Measurements from ENCODE around the gene WFDC5. TPM values are rescaled to one million over a fixed set of nuclear protein-coding genes. Genes with fewer than 3 reads are reported as not detected.

Gene WFDC5
- total and polyA plus RNA-seq, 2 experiments from 2014 or later: not detected

DNA sequence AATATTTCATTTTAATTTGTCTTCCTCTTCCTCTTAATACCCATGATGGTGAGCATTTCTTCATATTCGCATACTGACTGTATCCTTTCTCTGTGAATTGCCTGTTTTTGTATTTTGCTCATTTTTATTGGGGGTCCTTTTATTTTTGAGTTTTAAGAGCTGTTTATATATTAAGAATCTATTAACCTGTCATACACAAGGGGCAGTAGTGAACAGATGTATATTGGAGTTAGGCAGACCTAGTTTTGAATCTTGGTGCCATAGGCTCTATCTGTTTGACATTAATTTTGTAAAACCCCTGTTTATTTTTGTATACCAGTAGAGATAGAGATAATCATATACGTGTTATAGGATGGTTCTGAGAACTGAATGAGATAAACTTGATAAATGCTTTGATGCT lies 3.1 kb upstream of the WFDC5 start:
- no peaks in the 10 kb centered on the region for H4K20me1 ChIP-seq (replicated peaks; ENCODE audit: insufficient read depth)
- H2AFZ ChIP-seq: no peak overlapping the region
- TF ChIP-seq EZH2 (IDR thresholded peaks at IDR 0.05; ENCODE audit: low read depth, unreplicated experiment) (no peak), EZH2phosphoT487 (IDR thresholded peaks at IDR 0.05; ENCODE audit: unreplicated experiment) (no peak), ZNF114 (CRISPR knock-in tag; IDR thresholded peaks at IDR 0.05) (no peak), CREB1 (CRISPR knock-in tag; IDR thresholded peaks at IDR 0.05; ENCODE audit: low read depth) (no peak), JUNB (IDR thresholded peaks at IDR 0.05; ENCODE audit: unreplicated experiment) (no peak)
- no peak overlapping the region for H3K4me3 Mint-ChIP-seq
- no peaks in the 10 kb centered on the region for H3K9me3 Mint-ChIP-seq
- DNase-seq (ENCODE audit: low spot score) (no peak), ATAC-seq (no peak)
- no peaks in the 10 kb centered on the region for H3K79me2 ChIP-seq (replicated peaks; ENCODE audit: insufficient read depth)
- H3K27me3 ChIP-seq (ENCODE audit: insufficient read depth): no peaks in the 10 kb centered on the region
- no peak overlapping the region for H3K27ac ChIP-seq (ENCODE audit: low read depth)
- H3K36me3 ChIP-seq (ENCODE audit: insufficient read depth): no peaks in the 10 kb centered on the region
- H3K4me2 ChIP-seq: no peak overlapping the region
- peaks cover 10% of the 10 kb centered on the region; the same call in 2 of the 3 replicates for H3K4me1 Mint-ChIP-seq
- peaks cover 4% of the 10 kb centered on the region; the same call in 1 of the 2 replicates for H3K4me1 ChIP-seq (ENCODE audit: insufficient read depth)
- no peak overlapping the region for H3K4me3 ChIP-seq
- no peaks in the 10 kb centered on the region for H3F3A ChIP-seq (replicated peaks; ENCODE audit: low read depth)
- H3K36me3 Mint-ChIP-seq (ENCODE audit: low read depth): no peaks in the 10 kb centered on the region
- peaks cover 2% of the 10 kb centered on the region for H3K27me3 Mint-ChIP-seq (ENCODE audit: insufficient read depth, low read depth, poor library complexity)
- H3K27ac Mint-ChIP-seq: no peak overlapping the region
- no peaks in the 10 kb centered on the region for H3K9me2 ChIP-seq (ENCODE audit: insufficient read depth)

DNA sequence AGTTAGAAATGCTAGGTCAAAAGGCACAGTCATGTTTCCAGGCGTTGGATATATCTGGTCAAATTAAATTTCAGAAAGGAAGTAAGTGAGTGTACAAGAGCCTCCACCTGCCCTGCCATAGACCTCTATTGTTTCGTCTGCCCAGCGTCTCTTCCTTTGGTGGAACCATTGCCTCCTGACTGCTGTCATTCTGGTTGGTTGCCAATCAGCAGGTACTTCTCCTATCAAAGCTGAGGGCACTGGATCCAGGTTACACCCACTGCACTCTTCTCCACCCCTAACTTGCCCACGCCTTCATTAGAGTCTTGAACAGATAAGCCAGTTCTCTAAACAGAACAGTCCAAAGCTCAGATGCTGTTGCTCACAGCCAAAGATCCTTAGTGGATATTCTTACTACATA lies 2.6 kb upstream of the WFDC5 start:
- H3K4me3 ChIP-seq: no peak overlapping the region
- no peak for ATAC-seq
- Mint-ChIP-seq H3K9me3 (no peaks in the 10 kb centered on the region), H3K27ac (no peak overlapping the region), H3K4me1 (peaks cover 10% of the 10 kb centered on the region; the same call in 2 of the 3 replicates), H3K36me3 (ENCODE audit: low read depth) (no peaks in the 10 kb centered on the region), H3K27me3 (ENCODE audit: insufficient read depth, low read depth, poor library complexity) (peaks cover 2% of the 10 kb centered on the region), H3K4me3 (no peak overlapping the region)
- H3K36me3 ChIP-seq (ENCODE audit: insufficient read depth): no peaks in the 10 kb centered on the region
- H3K4me1 ChIP-seq (ENCODE audit: insufficient read depth): peaks cover 4% of the 10 kb centered on the region; the same call in 1 of the 2 replicates
- H3K4me2 ChIP-seq: no peak overlapping the region
- DNase-seq (ENCODE audit: low spot score): no peak
- H3F3A ChIP-seq (replicated peaks; ENCODE audit: low read depth): no peaks in the 10 kb centered on the region
- no peaks in the 10 kb centered on the region for H4K20me1 ChIP-seq (replicated peaks; ENCODE audit: insufficient read depth)
- H2AFZ ChIP-seq: no peak overlapping the region
- no peaks in the 10 kb centered on the region for H3K79me2 ChIP-seq (replicated peaks; ENCODE audit: insufficient read depth)
- no peak overlapping the region for H3K27ac ChIP-seq (ENCODE audit: low read depth)
- H3K9me2 ChIP-seq (ENCODE audit: insufficient read depth): no peaks in the 10 kb centered on the region
- H3K27me3 ChIP-seq (ENCODE audit: insufficient read depth): no peaks in the 10 kb centered on the region
- TF ChIP-seq, protein P1, sequence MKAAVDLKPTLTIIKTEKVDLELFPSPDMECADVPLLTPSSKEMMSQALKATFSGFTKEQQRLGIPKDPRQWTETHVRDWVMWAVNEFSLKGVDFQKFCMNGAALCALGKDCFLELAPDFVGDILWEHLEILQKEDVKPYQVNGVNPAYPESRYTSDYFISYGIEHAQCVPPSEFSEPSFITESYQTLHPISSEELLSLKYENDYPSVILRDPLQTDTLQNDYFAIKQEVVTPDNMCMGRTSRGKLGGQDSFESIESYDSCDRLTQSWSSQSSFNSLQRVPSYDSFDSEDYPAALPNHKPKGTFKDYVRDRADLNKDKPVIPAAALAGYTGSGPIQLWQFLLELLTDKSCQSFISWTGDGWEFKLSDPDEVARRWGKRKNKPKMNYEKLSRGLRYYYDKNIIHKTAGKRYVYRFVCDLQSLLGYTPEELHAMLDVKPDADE (IDR thresholded peaks at IDR 0.05): no peak
- TF ChIP-seq POLR2AphosphoS5 (IDR thresholded peaks at IDR 0.05; ENCODE audit: low read depth) (no peak), JUNB (IDR thresholded peaks at IDR 0.05; ENCODE audit: unreplicated experiment) (no peak), CREB1 (CRISPR knock-in tag; IDR thresholded peaks at IDR 0.05; ENCODE audit: low read depth) (no peak), ZNF331 (CRISPR knock-in tag; IDR thresholded peaks at IDR 0.05; ENCODE audit: low read depth) (no peak), NANOG (IDR thresholded peaks at IDR 0.05; ENCODE audit: borderline replicate concordance) (no peak)
- TF ChIP-seq, protein P2, sequence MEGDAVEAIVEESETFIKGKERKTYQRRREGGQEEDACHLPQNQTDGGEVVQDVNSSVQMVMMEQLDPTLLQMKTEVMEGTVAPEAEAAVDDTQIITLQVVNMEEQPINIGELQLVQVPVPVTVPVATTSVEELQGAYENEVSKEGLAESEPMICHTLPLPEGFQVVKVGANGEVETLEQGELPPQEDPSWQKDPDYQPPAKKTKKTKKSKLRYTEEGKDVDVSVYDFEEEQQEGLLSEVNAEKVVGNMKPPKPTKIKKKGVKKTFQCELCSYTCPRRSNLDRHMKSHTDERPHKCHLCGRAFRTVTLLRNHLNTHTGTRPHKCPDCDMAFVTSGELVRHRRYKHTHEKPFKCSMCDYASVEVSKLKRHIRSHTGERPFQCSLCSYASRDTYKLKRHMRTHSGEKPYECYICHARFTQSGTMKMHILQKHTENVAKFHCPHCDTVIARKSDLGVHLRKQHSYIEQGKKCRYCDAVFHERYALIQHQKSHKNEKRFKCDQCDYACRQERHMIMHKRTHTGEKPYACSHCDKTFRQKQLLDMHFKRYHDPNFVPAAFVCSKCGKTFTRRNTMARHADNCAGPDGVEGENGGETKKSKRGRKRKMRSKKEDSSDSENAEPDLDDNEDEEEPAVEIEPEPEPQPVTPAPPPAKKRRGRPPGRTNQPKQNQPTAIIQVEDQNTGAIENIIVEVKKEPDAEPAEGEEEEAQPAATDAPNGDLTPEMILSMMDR (conservative IDR thresholded peaks at IDR 0.05; ENCODE audit: low read depth in 2 of 2): no peak
- TF ChIP-seq, protein P3, sequence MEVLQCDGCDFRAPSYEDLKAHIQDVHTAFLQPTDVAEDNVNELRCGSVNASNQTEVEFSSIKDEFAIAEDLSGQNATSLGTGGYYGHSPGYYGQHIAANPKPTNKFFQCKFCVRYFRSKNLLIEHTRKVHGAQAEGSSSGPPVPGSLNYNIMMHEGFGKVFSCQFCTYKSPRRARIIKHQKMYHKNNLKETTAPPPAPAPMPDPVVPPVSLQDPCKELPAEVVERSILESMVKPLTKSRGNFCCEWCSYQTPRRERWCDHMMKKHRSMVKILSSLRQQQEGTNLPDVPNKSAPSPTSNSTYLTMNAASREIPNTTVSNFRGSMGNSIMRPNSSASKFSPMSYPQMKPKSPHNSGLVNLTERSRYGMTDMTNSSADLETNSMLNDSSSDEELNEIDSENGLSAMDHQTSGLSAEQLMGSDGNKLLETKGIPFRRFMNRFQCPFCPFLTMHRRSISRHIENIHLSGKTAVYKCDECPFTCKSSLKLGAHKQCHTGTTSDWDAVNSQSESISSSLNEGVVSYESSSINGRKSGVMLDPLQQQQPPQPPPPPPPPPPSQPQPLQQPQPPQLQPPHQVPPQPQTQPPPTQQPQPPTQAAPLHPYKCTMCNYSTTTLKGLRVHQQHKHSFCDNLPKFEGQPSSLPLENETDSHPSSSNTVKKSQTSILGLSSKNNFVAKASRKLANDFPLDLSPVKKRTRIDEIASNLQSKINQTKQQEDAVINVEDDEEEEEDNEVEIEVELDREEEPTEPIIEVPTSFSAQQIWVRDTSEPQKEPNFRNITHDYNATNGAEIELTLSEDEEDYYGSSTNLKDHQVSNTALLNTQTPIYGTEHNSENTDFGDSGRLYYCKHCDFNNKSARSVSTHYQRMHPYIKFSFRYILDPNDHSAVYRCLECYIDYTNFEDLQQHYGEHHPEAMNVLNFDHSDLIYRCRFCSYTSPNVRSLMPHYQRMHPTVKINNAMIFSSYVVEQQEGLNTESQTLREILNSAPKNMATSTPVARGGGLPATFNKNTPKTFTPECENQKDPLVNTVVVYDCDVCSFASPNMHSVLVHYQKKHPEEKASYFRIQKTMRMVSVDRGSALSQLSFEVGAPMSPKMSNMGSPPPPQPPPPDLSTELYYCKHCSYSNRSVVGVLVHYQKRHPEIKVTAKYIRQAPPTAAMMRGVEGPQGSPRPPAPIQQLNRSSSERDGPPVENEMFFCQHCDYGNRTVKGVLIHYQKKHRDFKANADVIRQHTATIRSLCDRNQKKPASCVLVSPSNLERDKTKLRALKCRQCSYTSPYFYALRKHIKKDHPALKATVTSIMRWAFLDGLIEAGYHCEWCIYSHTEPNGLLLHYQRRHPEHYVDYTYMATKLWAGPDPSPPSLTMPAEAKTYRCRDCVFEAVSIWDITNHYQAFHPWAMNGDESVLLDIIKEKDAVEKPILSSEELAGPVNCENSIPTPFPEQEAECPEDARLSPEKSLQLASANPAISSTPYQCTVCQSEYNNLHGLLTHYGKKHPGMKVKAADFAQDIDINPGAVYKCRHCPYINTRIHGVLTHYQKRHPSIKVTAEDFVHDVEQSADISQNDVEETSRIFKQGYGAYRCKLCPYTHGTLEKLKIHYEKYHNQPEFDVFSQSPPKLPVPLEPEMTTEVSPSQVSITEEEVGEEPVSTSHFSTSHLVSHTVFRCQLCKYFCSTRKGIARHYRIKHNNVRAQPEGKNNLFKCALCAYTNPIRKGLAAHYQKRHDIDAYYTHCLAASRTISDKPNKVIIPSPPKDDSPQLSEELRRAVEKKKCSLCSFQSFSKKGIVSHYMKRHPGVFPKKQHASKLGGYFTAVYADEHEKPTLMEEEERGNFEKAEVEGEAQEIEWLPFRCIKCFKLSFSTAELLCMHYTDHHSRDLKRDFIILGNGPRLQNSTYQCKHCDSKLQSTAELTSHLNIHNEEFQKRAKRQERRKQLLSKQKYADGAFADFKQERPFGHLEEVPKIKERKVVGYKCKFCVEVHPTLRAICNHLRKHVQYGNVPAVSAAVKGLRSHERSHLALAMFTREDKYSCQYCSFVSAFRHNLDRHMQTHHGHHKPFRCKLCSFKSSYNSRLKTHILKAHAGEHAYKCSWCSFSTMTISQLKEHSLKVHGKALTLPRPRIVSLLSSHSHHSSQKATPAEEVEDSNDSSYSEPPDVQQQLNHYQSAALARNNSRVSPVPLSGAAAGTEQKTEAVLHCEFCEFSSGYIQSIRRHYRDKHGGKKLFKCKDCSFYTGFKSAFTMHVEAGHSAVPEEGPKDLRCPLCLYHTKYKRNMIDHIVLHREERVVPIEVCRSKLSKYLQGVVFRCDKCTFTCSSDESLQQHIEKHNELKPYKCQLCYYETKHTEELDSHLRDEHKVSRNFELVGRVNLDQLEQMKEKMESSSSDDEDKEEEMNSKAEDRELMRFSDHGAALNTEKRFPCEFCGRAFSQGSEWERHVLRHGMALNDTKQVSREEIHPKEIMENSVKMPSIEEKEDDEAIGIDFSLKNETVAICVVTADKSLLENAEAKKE (CRISPR knock-in tag; IDR thresholded peaks at IDR 0.05): no peak
